Measurements from ENCODE around the gene CDK5RAP2.

- no peak for TF ChIP-seq CTCF (IDR thresholded peaks at IDR 0.05)
- no peak for TF ChIP-seq POLR2A (IDR thresholded peaks at IDR 0.05)
Measured at GRCh38 chr9:120389867-120390266, 190.1 kb downstream of the CDK5RAP2 start.
